HepG2 (cell line): Measurements from ENCODE around the gene COQ8A. TPM values are rescaled to one million over a fixed set of nuclear protein-coding genes. Genes with fewer than 3 reads are reported as not detected.

Source experiments
- ADNP ChIP-seq: sonication (generic); formaldehyde crosslinking; IDR thresholded peaks from 2 replicates; pipeline ENCODE4 v1.4.0; 2020; ENCODE audit warnings: missing genetic modification reagents
- AGO2 ChIP-seq: fragments of 200-400 bp; formaldehyde crosslinking; optimal IDR thresholded peaks from 2 replicates; pipeline ENCODE3; 2017; ENCODE audit warnings: mild to moderate bottlenecking, low read depth, low read length, moderate library complexity
- ATF6 ChIP-seq: sonication (generic); formaldehyde crosslinking; conservative IDR thresholded peaks from 2 replicates; pipeline ENCODE4 v1.4.0; 2020; ENCODE audit warnings: missing genetic modification reagents
- FOSL2 ChIP-seq: sonication (generic); formaldehyde crosslinking; IDR thresholded peaks from 2 replicates; pipeline ENCODE4 v1.4.0; 2020; ENCODE audit warnings: missing genetic modification reagents
- GATAD1 ChIP-seq: IDR thresholded peaks from 2 replicates; pipeline ENCODE4 v1.6.1; 2016; ENCODE audit warnings: missing genetic modification reagents, missing compliant biosample characterization
- HMGA1 ChIP-seq: sonication (generic); formaldehyde crosslinking; conservative IDR thresholded peaks from 2 replicates; pipeline ENCODE4 v1.4.0; 2020; ENCODE audit warnings: missing genetic modification reagents
- HOXA3 ChIP-seq: sonication (generic); formaldehyde crosslinking; IDR thresholded peaks from 2 replicates; pipeline ENCODE4 v1.5.0; 2020; ENCODE audit warnings: missing genetic modification reagents
- KMT2B ChIP-seq: IDR thresholded peaks from 2 replicates; pipeline ENCODE4 v1.6.1; 2016; ENCODE audit warnings: missing genetic modification reagents, missing compliant biosample characterization
- RAD21 ChIP-seq: fragments of 450-650 bp; formaldehyde crosslinking; IDR thresholded peaks from 2 replicates; pipeline ENCODE4 v1.5.0; 2020; ENCODE audit warnings: mild to moderate bottlenecking
- REST ChIP-seq, 2 experiments: IDR thresholded peaks; 2 replicates each; pipeline ENCODE4 v1.6.1; 2011 to 2012; ENCODE audit warnings: low read length in 2 of 2, borderline replicate concordance in 1 of 2, low read depth in 1 of 2, mild to moderate bottlenecking in 1 of 2, moderate library complexity in 1 of 2
- TCF12 ChIP-seq, 2 experiments: fragments of 450-650 bp in 1 of 2; sonication (generic) in 1 of 2; formaldehyde crosslinking in 1 of 2; IDR thresholded peaks; 2 replicates each; pipeline versions ENCODE4 v1.6.1 to v1.8.0; 2017 to 2022; ENCODE audit warnings: antibody characterized with exemption in 1 of 2, mild to moderate bottlenecking in 1 of 2, missing genetic modification reagents in 1 of 2, moderate library complexity in 1 of 2
- TCF7 ChIP-seq: sonication (generic); IDR thresholded peaks from 2 replicates; pipeline ENCODE4 v1.6.1; 2016; ENCODE audit warnings: antibody characterized with exemption, low read depth
- TOPORS ChIP-seq: sonication (generic); formaldehyde crosslinking; IDR thresholded peaks from 2 replicates; pipeline ENCODE4 v1.8.0; 2023; ENCODE audit warnings: mild to moderate bottlenecking, missing genetic modification reagents
- ZFP1 ChIP-seq: IDR thresholded peaks from 2 replicates; pipeline ENCODE4 v1.6.1; 2016
- ZNF205 ChIP-seq: IDR thresholded peaks from 2 replicates; pipeline ENCODE4 v1.6.1; 2018; ENCODE audit warnings: missing biosample characterization, missing genetic modification reagents
- ZNF362 ChIP-seq: sonication (generic); formaldehyde crosslinking; IDR thresholded peaks from 2 replicates; pipeline ENCODE4 v1.4.0; 2020; ENCODE audit warnings: missing genetic modification reagents, mild to moderate bottlenecking, borderline replicate concordance
- ZNF672 ChIP-seq: sonication (generic); formaldehyde crosslinking; IDR thresholded peaks from 2 replicates; pipeline ENCODE4 v1.8.1; 2022; ENCODE audit warnings: missing genetic modification reagents
- ZNF766 ChIP-seq: sonication (generic); formaldehyde crosslinking; IDR thresholded peaks from 2 replicates; pipeline ENCODE4 v1.5.0; 2020; ENCODE audit warnings: missing genetic modification reagents, borderline replicate concordance
- ZNF780A ChIP-seq: sonication (generic); formaldehyde crosslinking; IDR thresholded peaks from 2 replicates; pipeline ENCODE4 v1.8.0; 2022; ENCODE audit warnings: mild to moderate bottlenecking, missing genetic modification reagents, moderate library complexity
- ZNF790 ChIP-seq: sonication (generic); formaldehyde crosslinking; IDR thresholded peaks from 2 replicates; pipeline ENCODE4 v1.8.0; 2022; ENCODE audit warnings: missing genetic modification reagents, mild to moderate bottlenecking, borderline replicate concordance
- ZSCAN30 ChIP-seq: sonication (generic); formaldehyde crosslinking; IDR thresholded peaks from 2 replicates; pipeline ENCODE4 v1.5.0; 2020; ENCODE audit warnings: mild to moderate bottlenecking, missing genetic modification reagents
- polyA plus RNA-seq, 8 experiments: library from polyadenylated mRNA; depleted of rRNA in 3 of 8; stranded (reverse) in 7 of 8; unstranded in 1 of 8; fragments of >200 nt; fragmentation: Illumina TruSeq in 4 of 8; extraction: Trizol in 4 of 8; gene quantifications; 2 replicates each; pipeline versions ENCODE4 v1.2.1 to v1.2.3, GENCODE V29; 2011 to 2016; ENCODE audit warnings: low read depth in 4 of 8, missing spikeins in 1 of 8, mixed read lengths in 1 of 8; ENCODE audit not compliant: insufficient read depth in 1 of 8
- total RNA-seq, 5 experiments: library from RNA; depleted of rRNA; stranded (reverse); fragments of >200 nt; fragmentation: Illumina TruSeq; extraction: Trizol; gene quantifications; 2 replicates each; pipeline ENCODE4 v1.2.3, GENCODE V29; 2016; ENCODE audit warnings: low read depth in 1 of 5
- TF ChIP-seq, protein P1 (sequence below): IDR thresholded peaks from 2 replicates; pipeline ENCODE4 v1.6.1; 2016; ENCODE audit warnings: control low read depth

Gene COQ8A
- total and polyA plus RNA-seq, 2 of the 13 experiments (the other 11 are each of a cell fraction or from before 2014, with no cell fraction given) = 60.4 to 88.7 TPM

DNA sequence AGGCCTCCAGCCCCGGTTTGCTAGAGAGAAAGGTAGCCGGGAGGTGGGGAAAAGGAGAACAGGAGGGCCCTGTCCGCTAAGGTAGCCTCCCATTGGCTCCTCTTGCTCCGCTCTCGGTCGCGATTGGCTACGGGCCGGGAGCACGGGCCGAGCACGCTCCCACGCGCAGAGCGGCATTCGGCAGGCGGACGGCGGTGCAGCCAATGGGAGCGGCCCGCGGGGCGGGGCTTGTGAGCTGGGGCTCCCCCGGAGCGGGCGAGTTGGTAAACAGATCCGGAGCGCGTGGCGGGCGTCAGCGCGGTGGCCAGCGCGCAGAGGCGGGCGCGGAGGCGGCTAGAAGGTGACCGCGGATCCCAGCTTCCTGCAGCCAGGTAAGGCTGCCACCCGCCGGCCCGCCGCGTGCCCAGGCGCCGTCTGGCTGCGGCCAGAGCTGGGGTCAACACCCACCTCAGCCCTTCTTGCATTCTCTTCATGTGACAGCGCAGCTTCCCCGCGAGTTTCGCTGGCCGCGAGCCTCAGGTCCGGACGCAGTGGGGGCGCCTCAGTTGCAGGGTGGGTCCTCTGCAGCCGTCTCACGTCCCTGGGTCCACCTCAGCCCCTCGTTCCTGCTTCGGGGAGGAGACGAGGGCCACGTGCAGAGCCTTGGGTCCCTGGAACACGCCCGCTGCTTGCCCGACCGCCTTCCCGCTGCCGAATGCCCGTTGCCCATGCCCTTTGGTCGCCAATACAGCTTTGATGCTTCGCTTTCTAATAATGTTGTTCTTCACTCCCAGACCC is at the start of gene COQ8A (continued):
- 0 out of 2 replicates have a peak, but pooled peaks have one; percentile 9 for TF ChIP-seq ZSCAN30 (CRISPR knock-in tag)
- TF ChIP-seq ATF6 = no peak
- TF ChIP-seq ZNF780A (CRISPR knock-in tag) = no peak
- no peak for TF ChIP-seq ZNF672 (CRISPR knock-in tag)
- 0 out of 2 replicates have a peak, but pooled peaks have one; percentile 20 for TF ChIP-seq ZNF205 (CRISPR knock-in tag)
- TF ChIP-seq HMGA1 (CRISPR knock-in tag) = no peak
- peak; percentile 61 for TF ChIP-seq RAD21 (CRISPR knock-in tag)
- no peak; the same call in 1 of the 2 replicates for TF ChIP-seq FOSL2 (CRISPR knock-in tag)
- no peak for TF ChIP-seq TCF12 (IDR thresholded peaks at IDR 0.05)
- TF ChIP-seq TCF12 (CRISPR knock-in tag; IDR thresholded peaks at IDR 0.05) = no peak; the same call in 1 of the 2 replicates
- no peak for TF ChIP-seq ADNP
- peak; percentile 2; the same call in 1 of the 2 replicates for TF ChIP-seq GATAD1 (CRISPR knock-in tag)
- TF ChIP-seq HOXA3 (CRISPR knock-in tag) = peak; percentile 22; the same call in 1 of the 2 replicates
- TF ChIP-seq ZFP1 (CRISPR knock-in tag) = peak; percentile 44; the same call in 1 of the 2 replicates
- TF ChIP-seq ZNF790 (CRISPR knock-in tag) = no peak; the same call in 1 of the 2 replicates
- no peak for TF ChIP-seq TOPORS
- TF ChIP-seq KMT2B = no peak; the same call in 1 of the 2 replicates
- TF ChIP-seq, protein P1, sequence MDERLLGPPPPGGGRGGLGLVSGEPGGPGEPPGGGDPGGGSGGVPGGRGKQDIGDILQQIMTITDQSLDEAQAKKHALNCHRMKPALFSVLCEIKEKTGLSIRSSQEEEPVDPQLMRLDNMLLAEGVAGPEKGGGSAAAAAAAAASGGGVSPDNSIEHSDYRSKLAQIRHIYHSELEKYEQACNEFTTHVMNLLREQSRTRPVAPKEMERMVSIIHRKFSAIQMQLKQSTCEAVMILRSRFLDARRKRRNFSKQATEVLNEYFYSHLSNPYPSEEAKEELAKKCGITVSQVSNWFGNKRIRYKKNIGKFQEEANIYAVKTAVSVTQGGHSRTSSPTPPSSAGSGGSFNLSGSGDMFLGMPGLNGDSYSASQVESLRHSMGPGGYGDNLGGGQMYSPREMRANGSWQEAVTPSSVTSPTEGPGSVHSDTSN = no peak
- peak; percentile 44 for TF ChIP-seq ZNF766 (CRISPR knock-in tag)
- TF ChIP-seq TCF7 = no peak
- TF ChIP-seq REST (IDR thresholded peaks at IDR 0.05; ENCODE audit: borderline replicate concordance in 1 of 2, low read depth in 1 of 2, low read length in 2 of 2) = peak in 1 of 2 experiments; percentile 32; a peak in 1 of 4 replicates
- TF ChIP-seq ZNF362 = no peak; the same call in 1 of the 2 replicates
- no peak for TF ChIP-seq AGO2
